Neural progenitor cell (in vitro differentiated cells): ENCODE data around the gene SLC1A1.

Experiments used
- EZH2 ChIP-seq: fragments of 200-600 bp; sonication (generic); IDR thresholded peaks from 2 replicates; pipeline ENCODE4 v1.6.1; 2017; ENCODE audit warnings: antibody characterized with exemption, mild to moderate bottlenecking, moderate library complexity
- EZH2phosphoT487 ChIP-seq: fragments of 200-600 bp; sonication (generic); IDR thresholded peaks from 2 replicates; pipeline ENCODE4 v1.6.1; 2017; ENCODE audit warnings: antibody characterized with exemption
- TF ChIP-seq, protein P1 (sequence below): fragments of 200-600 bp; sonication (generic); IDR thresholded peaks from 2 replicates; pipeline ENCODE4 v1.5.1; 2017; ENCODE audit warnings: antibody characterized with exemption, mild to moderate bottlenecking

- TF ChIP-seq EZH2phosphoT487 (no peak), EZH2 (no peak)
- TF ChIP-seq, protein P1, sequence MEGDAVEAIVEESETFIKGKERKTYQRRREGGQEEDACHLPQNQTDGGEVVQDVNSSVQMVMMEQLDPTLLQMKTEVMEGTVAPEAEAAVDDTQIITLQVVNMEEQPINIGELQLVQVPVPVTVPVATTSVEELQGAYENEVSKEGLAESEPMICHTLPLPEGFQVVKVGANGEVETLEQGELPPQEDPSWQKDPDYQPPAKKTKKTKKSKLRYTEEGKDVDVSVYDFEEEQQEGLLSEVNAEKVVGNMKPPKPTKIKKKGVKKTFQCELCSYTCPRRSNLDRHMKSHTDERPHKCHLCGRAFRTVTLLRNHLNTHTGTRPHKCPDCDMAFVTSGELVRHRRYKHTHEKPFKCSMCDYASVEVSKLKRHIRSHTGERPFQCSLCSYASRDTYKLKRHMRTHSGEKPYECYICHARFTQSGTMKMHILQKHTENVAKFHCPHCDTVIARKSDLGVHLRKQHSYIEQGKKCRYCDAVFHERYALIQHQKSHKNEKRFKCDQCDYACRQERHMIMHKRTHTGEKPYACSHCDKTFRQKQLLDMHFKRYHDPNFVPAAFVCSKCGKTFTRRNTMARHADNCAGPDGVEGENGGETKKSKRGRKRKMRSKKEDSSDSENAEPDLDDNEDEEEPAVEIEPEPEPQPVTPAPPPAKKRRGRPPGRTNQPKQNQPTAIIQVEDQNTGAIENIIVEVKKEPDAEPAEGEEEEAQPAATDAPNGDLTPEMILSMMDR: no peak
These were observed 26.4 kb upstream of the SLC1A1 start for GRCh38 chr9:4463824-4464223.
